HepG2 (cell line): ENCODE data around the gene MTMR1. TPM values are rescaled to one million over a fixed set of nuclear protein-coding genes. Genes with fewer than 3 reads are reported as not detected.

ENCODE experiments used
- FOXA3 ChIP-seq: IDR thresholded peaks from 2 replicates; pipeline ENCODE4 v1.6.1; 2016; ENCODE audit warnings: missing genetic modification reagents, missing compliant biosample characterization
- HDAC1 ChIP-seq: sonication (generic); formaldehyde crosslinking; IDR thresholded peaks from 2 replicates; pipeline ENCODE4 v1.5.1; 2020; ENCODE audit warnings: mild to moderate bottlenecking, missing genetic modification reagents
- IKZF4 ChIP-seq: sonication (generic); formaldehyde crosslinking; IDR thresholded peaks from 2 replicates; pipeline ENCODE4 v1.5.1; 2020; ENCODE audit warnings: borderline replicate concordance, mild to moderate bottlenecking, low read depth, missing genetic modification reagents; ENCODE audit errors: not compliant biosample characterization
- MED1 ChIP-seq: sonication (generic); formaldehyde crosslinking; IDR thresholded peaks from 2 replicates; pipeline ENCODE4 v1.4.0; 2020; ENCODE audit warnings: missing genetic modification reagents
- MLLT10 ChIP-seq: sonication (generic); formaldehyde crosslinking; IDR thresholded peaks from 2 replicates; pipeline ENCODE4 v1.4.0; 2020; ENCODE audit warnings: missing genetic modification reagents
- NCOA5 ChIP-seq: sonication (generic); formaldehyde crosslinking; IDR thresholded peaks from 2 replicates; pipeline ENCODE4 v1.4.0; 2020; ENCODE audit warnings: missing genetic modification reagents
- NFYC ChIP-seq: IDR thresholded peaks from 2 replicates; pipeline ENCODE4 v1.6.1; 2016; ENCODE audit warnings: missing genetic modification reagents, missing compliant biosample characterization
- NPAS2 ChIP-seq: sonication (generic); formaldehyde crosslinking; IDR thresholded peaks from 2 replicates; pipeline ENCODE4 v1.8.0; 2022; ENCODE audit warnings: mild to moderate bottlenecking, missing genetic modification reagents, borderline replicate concordance
- NR2F1 ChIP-seq, 2 experiments: fragments of 450-650 bp in 1 of 2; formaldehyde crosslinking in 1 of 2; IDR thresholded peaks; 2 replicates each; pipeline versions ENCODE4 v1.5.0 to v1.6.1; 2016 to 2020; ENCODE audit warnings: mild to moderate bottlenecking in 1 of 2, missing compliant biosample characterization in 1 of 2, missing genetic modification reagents in 1 of 2, moderate library complexity in 1 of 2
- NR2F2 ChIP-seq: IDR thresholded peaks from 2 replicates; pipeline ENCODE4 v1.6.1; 2012; ENCODE audit warnings: low read depth, inconsistent platforms, borderline replicate concordance
- PAX8 ChIP-seq: sonication (generic); formaldehyde crosslinking; IDR thresholded peaks from 2 replicates; pipeline ENCODE4 v1.8.0; 2022; ENCODE audit warnings: mild to moderate bottlenecking, missing genetic modification reagents, borderline replicate concordance
- PHF20 ChIP-seq: sonication (generic); formaldehyde crosslinking; IDR thresholded peaks from 2 replicates; pipeline ENCODE4 v1.5.0; 2020; ENCODE audit warnings: mild to moderate bottlenecking, missing genetic modification reagents
- RAD21 ChIP-seq: fragments of 450-650 bp; formaldehyde crosslinking; IDR thresholded peaks from 2 replicates; pipeline ENCODE4 v1.5.0; 2020; ENCODE audit warnings: mild to moderate bottlenecking
- RARA ChIP-seq: IDR thresholded peaks from 2 replicates; pipeline ENCODE4 v1.6.1; 2016; ENCODE audit warnings: missing genetic modification reagents, missing compliant biosample characterization
- SALL2 ChIP-seq: sonication (generic); formaldehyde crosslinking; IDR thresholded peaks from 2 replicates; pipeline ENCODE4 v1.8.1; 2023; ENCODE audit warnings: mild to moderate bottlenecking, missing genetic modification reagents, inconsistent platforms
- ZBTB1 ChIP-seq: sonication (generic); formaldehyde crosslinking; IDR thresholded peaks from 2 replicates; pipeline ENCODE4 v1.4.0; 2020; ENCODE audit warnings: missing genetic modification reagents, borderline replicate concordance
- ZBTB38 ChIP-seq: sonication (generic); formaldehyde crosslinking; IDR thresholded peaks from 2 replicates; pipeline ENCODE4 v1.5.1; 2020; ENCODE audit warnings: mild to moderate bottlenecking, missing genetic modification reagents
- ZNF263 ChIP-seq: sonication (generic); formaldehyde crosslinking; IDR thresholded peaks from 2 replicates; pipeline ENCODE4 v1.4.0; 2020; ENCODE audit warnings: missing genetic modification reagents
- ZNF331 ChIP-seq: sonication (generic); formaldehyde crosslinking; IDR thresholded peaks from 2 replicates; pipeline ENCODE4 v1.4.0; 2020; ENCODE audit warnings: missing genetic modification reagents
- ZNF546 ChIP-seq: sonication (generic); formaldehyde crosslinking; conservative IDR thresholded peaks from 2 replicates; pipeline ENCODE4 v1.8.1; 2023; ENCODE audit warnings: mild to moderate bottlenecking, missing genetic modification reagents
- ZNF713 ChIP-seq: sonication (generic); formaldehyde crosslinking; IDR thresholded peaks from 2 replicates; pipeline ENCODE4 v1.4.0; 2020; ENCODE audit warnings: mild to moderate bottlenecking, missing genetic modification reagents
- polyA plus RNA-seq, 8 experiments: library from polyadenylated mRNA; depleted of rRNA in 3 of 8; stranded (reverse) in 7 of 8; unstranded in 1 of 8; fragments of >200 nt; fragmentation: Illumina TruSeq in 4 of 8; extraction: Trizol in 4 of 8; gene quantifications; 2 replicates each; pipeline versions ENCODE4 v1.2.1 to v1.2.3, GENCODE V29; 2011 to 2016; ENCODE audit warnings: low read depth in 4 of 8, missing spikeins in 1 of 8, mixed read lengths in 1 of 8; ENCODE audit not compliant: insufficient read depth in 1 of 8
- total RNA-seq, 5 experiments: library from RNA; depleted of rRNA; stranded (reverse); fragments of >200 nt; fragmentation: Illumina TruSeq; extraction: Trizol; gene quantifications; 2 replicates each; pipeline ENCODE4 v1.2.3, GENCODE V29; 2016; ENCODE audit warnings: low read depth in 1 of 5
- TF ChIP-seq, protein P1 (sequence below): sonication (generic); formaldehyde crosslinking; IDR thresholded peaks from 2 replicates; pipeline ENCODE4 v1.5.0; 2020; ENCODE audit warnings: missing genetic modification reagents
- TF ChIP-seq, protein P2 (sequence below): sonication (generic); formaldehyde crosslinking; IDR thresholded peaks from 2 replicates; pipeline ENCODE4 v1.5.1; 2020; ENCODE audit warnings: mild to moderate bottlenecking, missing genetic modification reagents, borderline replicate concordance
- TF ChIP-seq, protein P3 (sequence below): sonication (generic); formaldehyde crosslinking; IDR thresholded peaks from 2 replicates; pipeline ENCODE4 v1.4.0; 2020; ENCODE audit warnings: mild to moderate bottlenecking, low read depth, missing genetic modification reagents
- TF ChIP-seq, protein P4 (sequence below): sonication (generic); formaldehyde crosslinking; IDR thresholded peaks from 2 replicates; pipeline ENCODE4 v1.4.0; 2020; ENCODE audit warnings: missing genetic modification reagents
- TF ChIP-seq, protein P5 (sequence below): sonication (generic); formaldehyde crosslinking; IDR thresholded peaks from 2 replicates; pipeline ENCODE4 v1.4.0; 2020; ENCODE audit warnings: missing genetic modification reagents, borderline replicate concordance

MTMR1 gene
- total and polyA plus RNA-seq, 2 of the 13 experiments (the other 11 are each of a cell fraction or from before 2014, with no cell fraction given) = 8.9 to 11.1 TPM

DNA sequence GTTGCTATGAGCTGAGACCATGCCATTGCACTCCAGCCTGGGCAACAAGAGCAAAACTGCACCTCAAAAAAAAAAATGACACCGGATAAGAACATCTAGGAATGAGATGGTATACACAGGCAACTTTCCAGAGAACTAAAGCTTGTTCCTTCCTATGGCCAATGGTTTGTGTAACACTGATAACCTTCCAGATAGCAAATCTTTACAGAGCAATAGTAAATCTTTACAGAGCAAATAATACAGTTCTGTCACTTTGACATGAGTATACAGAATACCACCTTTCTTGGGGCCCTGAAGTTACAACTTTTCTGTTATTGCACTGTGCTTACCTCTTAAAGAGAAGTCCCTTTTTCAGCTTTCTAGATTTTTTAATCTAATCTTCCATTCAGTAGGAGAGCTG lies 113.6 kb downstream of the MTMR1 start (continued):
- TF ChIP-seq, protein P1, sequence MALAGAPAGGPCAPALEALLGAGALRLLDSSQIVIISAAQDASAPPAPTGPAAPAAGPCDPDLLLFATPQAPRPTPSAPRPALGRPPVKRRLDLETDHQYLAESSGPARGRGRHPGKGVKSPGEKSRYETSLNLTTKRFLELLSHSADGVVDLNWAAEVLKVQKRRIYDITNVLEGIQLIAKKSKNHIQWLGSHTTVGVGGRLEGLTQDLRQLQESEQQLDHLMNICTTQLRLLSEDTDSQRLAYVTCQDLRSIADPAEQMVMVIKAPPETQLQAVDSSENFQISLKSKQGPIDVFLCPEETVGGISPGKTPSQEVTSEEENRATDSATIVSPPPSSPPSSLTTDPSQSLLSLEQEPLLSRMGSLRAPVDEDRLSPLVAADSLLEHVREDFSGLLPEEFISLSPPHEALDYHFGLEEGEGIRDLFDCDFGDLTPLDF (CRISPR knock-in tag) = no peak
- TF ChIP-seq, protein P2, sequence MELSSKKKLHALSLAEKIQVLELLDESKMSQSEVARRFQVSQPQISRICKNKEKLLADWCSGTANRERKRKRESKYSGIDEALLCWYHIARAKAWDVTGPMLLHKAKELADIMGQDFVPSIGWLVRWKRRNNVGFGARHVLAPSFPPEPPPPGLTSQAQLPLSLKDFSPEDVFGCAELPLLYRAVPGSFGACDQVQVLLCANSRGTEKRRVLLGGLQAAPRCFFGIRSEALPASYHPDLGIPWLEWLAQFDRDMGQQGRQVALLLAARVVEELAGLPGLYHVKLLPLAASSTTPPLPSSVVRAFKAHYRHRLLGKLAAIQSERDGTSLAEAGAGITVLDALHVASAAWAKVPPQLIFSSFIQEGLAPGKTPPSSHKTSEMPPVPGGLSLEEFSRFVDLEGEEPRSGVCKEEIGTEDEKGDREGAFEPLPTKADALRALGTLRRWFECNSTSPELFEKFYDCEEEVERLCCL (CRISPR knock-in tag) = no peak
- no peak for TF ChIP-seq ZNF331 (CRISPR knock-in tag)
- TF ChIP-seq NR2F1 (CRISPR knock-in tag; IDR thresholded peaks at IDR 0.05) = peak in 1 of 2 experiments; percentile 39; a peak in 1 of 4 replicates
- TF ChIP-seq ZBTB1 (CRISPR knock-in tag) = no peak
- TF ChIP-seq, protein P3, sequence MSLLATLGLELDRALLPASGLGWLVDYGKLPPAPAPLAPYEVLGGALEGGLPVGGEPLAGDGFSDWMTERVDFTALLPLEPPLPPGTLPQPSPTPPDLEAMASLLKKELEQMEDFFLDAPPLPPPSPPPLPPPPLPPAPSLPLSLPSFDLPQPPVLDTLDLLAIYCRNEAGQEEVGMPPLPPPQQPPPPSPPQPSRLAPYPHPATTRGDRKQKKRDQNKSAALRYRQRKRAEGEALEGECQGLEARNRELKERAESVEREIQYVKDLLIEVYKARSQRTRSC = no peak
- TF ChIP-seq, protein P4, sequence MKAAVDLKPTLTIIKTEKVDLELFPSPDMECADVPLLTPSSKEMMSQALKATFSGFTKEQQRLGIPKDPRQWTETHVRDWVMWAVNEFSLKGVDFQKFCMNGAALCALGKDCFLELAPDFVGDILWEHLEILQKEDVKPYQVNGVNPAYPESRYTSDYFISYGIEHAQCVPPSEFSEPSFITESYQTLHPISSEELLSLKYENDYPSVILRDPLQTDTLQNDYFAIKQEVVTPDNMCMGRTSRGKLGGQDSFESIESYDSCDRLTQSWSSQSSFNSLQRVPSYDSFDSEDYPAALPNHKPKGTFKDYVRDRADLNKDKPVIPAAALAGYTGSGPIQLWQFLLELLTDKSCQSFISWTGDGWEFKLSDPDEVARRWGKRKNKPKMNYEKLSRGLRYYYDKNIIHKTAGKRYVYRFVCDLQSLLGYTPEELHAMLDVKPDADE (CRISPR knock-in tag) = no peak
- TF ChIP-seq HDAC1 (CRISPR knock-in tag) = peak; percentile 42; the same call in 1 of the 2 replicates
- no peak for TF ChIP-seq PAX8 (CRISPR knock-in tag)
- 0 out of 2 replicates have a peak, but pooled peaks have one; percentile 13 for TF ChIP-seq RARA (CRISPR knock-in tag)
- no peak for TF ChIP-seq MLLT10 (CRISPR knock-in tag)
- TF ChIP-seq ZNF546 = no peak
- no peak for TF ChIP-seq MED1 (CRISPR knock-in tag)
- no peak for TF ChIP-seq SALL2 (CRISPR knock-in tag)
- no peak for TF ChIP-seq PHF20 (CRISPR knock-in tag)
- TF ChIP-seq FOXA3 (CRISPR knock-in tag) = peak; percentile 80
- TF ChIP-seq NR2F2 = peak; percentile 91
- TF ChIP-seq, protein P5, sequence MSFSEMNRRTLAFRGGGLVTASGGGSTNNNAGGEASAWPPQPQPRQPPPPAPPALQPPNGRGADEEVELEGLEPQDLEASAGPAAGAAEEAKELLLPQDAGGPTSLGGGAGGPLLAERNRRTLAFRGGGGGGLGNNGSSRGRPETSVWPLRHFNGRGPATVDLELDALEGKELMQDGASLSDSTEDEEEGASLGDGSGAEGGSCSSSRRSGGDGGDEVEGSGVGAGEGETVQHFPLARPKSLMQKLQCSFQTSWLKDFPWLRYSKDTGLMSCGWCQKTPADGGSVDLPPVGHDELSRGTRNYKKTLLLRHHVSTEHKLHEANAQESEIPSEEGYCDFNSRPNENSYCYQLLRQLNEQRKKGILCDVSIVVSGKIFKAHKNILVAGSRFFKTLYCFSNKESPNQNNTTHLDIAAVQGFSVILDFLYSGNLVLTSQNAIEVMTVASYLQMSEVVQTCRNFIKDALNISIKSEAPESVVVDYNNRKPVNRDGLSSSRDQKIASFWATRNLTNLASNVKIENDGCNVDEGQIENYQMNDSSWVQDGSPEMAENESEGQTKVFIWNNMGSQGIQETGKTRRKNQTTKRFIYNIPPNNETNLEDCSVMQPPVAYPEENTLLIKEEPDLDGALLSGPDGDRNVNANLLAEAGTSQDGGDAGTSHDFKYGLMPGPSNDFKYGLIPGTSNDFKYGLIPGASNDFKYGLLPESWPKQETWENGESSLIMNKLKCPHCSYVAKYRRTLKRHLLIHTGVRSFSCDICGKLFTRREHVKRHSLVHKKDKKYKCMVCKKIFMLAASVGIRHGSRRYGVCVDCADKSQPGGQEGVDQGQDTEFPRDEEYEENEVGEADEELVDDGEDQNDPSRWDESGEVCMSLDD (CRISPR knock-in tag) = no peak
- no peak for TF ChIP-seq NCOA5 (CRISPR knock-in tag)
- no peak for TF ChIP-seq ZNF263
- no peak for TF ChIP-seq NFYC (CRISPR knock-in tag)
- TF ChIP-seq RAD21 (CRISPR knock-in tag) = no peak
- no peak for TF ChIP-seq IKZF4 (CRISPR knock-in tag)
- TF ChIP-seq NPAS2 (CRISPR knock-in tag) = no peak
- TF ChIP-seq ZBTB38 (CRISPR knock-in tag) = no peak
- no peak for TF ChIP-seq ZNF713 (CRISPR knock-in tag)
